HepG2 (cell line): ENCODE measurements around the gene MICAL3.

Experiments used
- DBP ChIP-seq: sonication (generic); formaldehyde crosslinking; IDR thresholded peaks from 2 replicates; pipeline ENCODE4 v1.4.0; 2020; ENCODE audit warnings: missing genetic modification reagents; ENCODE audit errors: not compliant biosample characterization
- FOXK1 ChIP-seq: sonication (generic); formaldehyde crosslinking; IDR thresholded peaks from 2 replicates; pipeline ENCODE4 v1.4.0; 2020; ENCODE audit warnings: low read depth, missing genetic modification reagents, borderline replicate concordance
- HDAC2 ChIP-seq: sonication (generic); formaldehyde crosslinking; IDR thresholded peaks from 2 replicates; pipeline ENCODE4 v1.4.0; 2020; ENCODE audit warnings: missing genetic modification reagents
- KDM4B ChIP-seq: sonication (generic); formaldehyde crosslinking; IDR thresholded peaks from 2 replicates; pipeline ENCODE4 v1.4.0; 2020; ENCODE audit warnings: missing genetic modification reagents
- KDM5A ChIP-seq: fragments of 200-600 bp; sonication (generic); IDR thresholded peaks from 2 replicates; pipeline ENCODE4 v1.7.0; 2018; ENCODE audit warnings: antibody characterized with exemption, mild to moderate bottlenecking, low read length, borderline replicate concordance
- KLF16 ChIP-seq, 2 experiments: sonication (generic) in 1 of 2; formaldehyde crosslinking in 1 of 2; IDR thresholded peaks; 2 replicates each; pipeline versions ENCODE4 v1.6.1 to v1.8.0; 2016 to 2023; ENCODE audit warnings: missing genetic modification reagents in 2 of 2, missing compliant biosample characterization in 1 of 2
- MBD4 ChIP-seq: IDR thresholded peaks from 2 replicates; pipeline ENCODE4 v1.6.1; 2012; ENCODE audit warnings: low read length, inconsistent platforms, borderline replicate concordance
- NCOR1 ChIP-seq: fragments of 200-600 bp; sonication (generic); IDR thresholded peaks from 2 replicates; pipeline ENCODE4 v1.7.0; 2017; ENCODE audit warnings: antibody characterized with exemption, low read length, borderline replicate concordance
- NKX3-1 ChIP-seq: sonication (generic); formaldehyde crosslinking; IDR thresholded peaks from 2 replicates; pipeline ENCODE4 v1.5.0; 2020; ENCODE audit warnings: missing genetic modification reagents
- POLR2A ChIP-seq, 2 experiments: IDR thresholded peaks; 2 replicates each; pipeline ENCODE4 v1.6.1; 2011; ENCODE audit warnings: low read depth in 2 of 2, low read length in 2 of 2, mild to moderate bottlenecking in 1 of 2, moderate library complexity in 1 of 2; ENCODE audit not compliant: insufficient read depth in 1 of 2
- PRPF4 ChIP-seq: fragments of 200-400 bp; formaldehyde crosslinking; IDR thresholded peaks from 2 replicates; pipeline ENCODE4 v1.6.1; 2016; ENCODE audit warnings: low read length, low read depth; ENCODE audit not compliant: poor library complexity, severe bottlenecking
- ZBTB21 ChIP-seq: sonication (generic); formaldehyde crosslinking; IDR thresholded peaks from 2 replicates; pipeline ENCODE4 v1.4.0; 2020; ENCODE audit warnings: missing genetic modification reagents
- TF ChIP-seq, protein P1 (sequence below): sonication (generic); formaldehyde crosslinking; IDR thresholded peaks from 2 replicates; pipeline ENCODE4 v1.5.0; 2020; ENCODE audit warnings: mild to moderate bottlenecking, missing genetic modification reagents, moderate library complexity
- TF ChIP-seq, protein P2 (sequence below): sonication (generic); formaldehyde crosslinking; IDR thresholded peaks from 2 replicates; pipeline ENCODE4 v1.4.0; 2020; ENCODE audit warnings: missing genetic modification reagents

DNA sequence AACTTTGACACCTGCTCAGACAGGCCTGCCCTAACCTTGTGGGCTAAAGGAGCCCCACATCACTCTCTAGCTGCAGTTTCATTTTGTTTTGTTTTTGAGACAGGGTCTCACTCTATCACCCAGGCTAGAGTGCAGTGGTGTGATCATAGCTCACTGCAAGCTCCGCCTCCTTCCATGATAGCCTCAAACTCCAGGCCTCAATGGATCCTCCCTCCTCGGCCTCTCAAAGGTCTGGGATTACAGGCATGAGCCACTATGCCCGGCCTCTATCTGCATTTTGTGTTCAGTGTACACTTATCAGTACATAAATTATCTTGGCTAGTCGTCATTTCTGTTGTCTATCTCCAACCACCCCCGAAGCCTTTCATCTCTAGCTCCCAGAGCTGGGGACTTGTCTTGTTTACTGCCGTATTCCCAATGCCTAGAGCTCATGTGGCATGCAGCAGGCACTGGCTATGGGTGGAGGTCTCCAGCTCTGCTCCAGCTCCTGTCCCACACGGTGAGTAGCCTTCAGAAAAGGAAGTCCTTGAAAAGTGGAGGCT lies 31.3 kb upstream of the MICAL3 start:
- TF ChIP-seq ZBTB21 (CRISPR knock-in tag): no peak
- TF ChIP-seq MBD4: no peak
- TF ChIP-seq, protein P1, sequence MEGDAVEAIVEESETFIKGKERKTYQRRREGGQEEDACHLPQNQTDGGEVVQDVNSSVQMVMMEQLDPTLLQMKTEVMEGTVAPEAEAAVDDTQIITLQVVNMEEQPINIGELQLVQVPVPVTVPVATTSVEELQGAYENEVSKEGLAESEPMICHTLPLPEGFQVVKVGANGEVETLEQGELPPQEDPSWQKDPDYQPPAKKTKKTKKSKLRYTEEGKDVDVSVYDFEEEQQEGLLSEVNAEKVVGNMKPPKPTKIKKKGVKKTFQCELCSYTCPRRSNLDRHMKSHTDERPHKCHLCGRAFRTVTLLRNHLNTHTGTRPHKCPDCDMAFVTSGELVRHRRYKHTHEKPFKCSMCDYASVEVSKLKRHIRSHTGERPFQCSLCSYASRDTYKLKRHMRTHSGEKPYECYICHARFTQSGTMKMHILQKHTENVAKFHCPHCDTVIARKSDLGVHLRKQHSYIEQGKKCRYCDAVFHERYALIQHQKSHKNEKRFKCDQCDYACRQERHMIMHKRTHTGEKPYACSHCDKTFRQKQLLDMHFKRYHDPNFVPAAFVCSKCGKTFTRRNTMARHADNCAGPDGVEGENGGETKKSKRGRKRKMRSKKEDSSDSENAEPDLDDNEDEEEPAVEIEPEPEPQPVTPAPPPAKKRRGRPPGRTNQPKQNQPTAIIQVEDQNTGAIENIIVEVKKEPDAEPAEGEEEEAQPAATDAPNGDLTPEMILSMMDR (CRISPR knock-in tag): no peak
- TF ChIP-seq NKX3-1 (CRISPR knock-in tag): no peak
- TF ChIP-seq KDM5A: no peak
- no peak for TF ChIP-seq FOXK1
- TF ChIP-seq KDM4B: no peak
- no peak for TF ChIP-seq HDAC2 (CRISPR knock-in tag)
- no peak for TF ChIP-seq PRPF4
- TF ChIP-seq POLR2A (IDR thresholded peaks at IDR 0.05; ENCODE audit: insufficient read depth in 1 of 2, low read depth in 2 of 2, low read length in 2 of 2): no peak
- no peak for TF ChIP-seq DBP (CRISPR knock-in tag)
- TF ChIP-seq NCOR1: no peak
- no peak for TF ChIP-seq KLF16 (CRISPR knock-in tag; IDR thresholded peaks at IDR 0.05)
- TF ChIP-seq, protein P2, sequence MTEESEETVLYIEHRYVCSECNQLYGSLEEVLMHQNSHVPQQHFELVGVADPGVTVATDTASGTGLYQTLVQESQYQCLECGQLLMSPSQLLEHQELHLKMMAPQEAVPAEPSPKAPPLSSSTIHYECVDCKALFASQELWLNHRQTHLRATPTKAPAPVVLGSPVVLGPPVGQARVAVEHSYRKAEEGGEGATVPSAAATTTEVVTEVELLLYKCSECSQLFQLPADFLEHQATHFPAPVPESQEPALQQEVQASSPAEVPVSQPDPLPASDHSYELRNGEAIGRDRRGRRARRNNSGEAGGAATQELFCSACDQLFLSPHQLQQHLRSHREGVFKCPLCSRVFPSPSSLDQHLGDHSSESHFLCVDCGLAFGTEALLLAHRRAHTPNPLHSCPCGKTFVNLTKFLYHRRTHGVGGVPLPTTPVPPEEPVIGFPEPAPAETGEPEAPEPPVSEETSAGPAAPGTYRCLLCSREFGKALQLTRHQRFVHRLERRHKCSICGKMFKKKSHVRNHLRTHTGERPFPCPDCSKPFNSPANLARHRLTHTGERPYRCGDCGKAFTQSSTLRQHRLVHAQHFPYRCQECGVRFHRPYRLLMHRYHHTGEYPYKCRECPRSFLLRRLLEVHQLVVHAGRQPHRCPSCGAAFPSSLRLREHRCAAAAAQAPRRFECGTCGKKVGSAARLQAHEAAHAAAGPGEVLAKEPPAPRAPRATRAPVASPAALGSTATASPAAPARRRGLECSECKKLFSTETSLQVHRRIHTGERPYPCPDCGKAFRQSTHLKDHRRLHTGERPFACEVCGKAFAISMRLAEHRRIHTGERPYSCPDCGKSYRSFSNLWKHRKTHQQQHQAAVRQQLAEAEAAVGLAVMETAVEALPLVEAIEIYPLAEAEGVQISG: no peak
